ENCODE data around the gene SULT4A1.

GRCh38 chr22:43897751-43898261, 35.5 kb upstream of the SULT4A1 start:
- TF ChIP-seq POLR2A (IDR thresholded peaks at IDR 0.05; ENCODE audit: low read length) (no peak), GATA1 (IDR thresholded peaks at IDR 0.05; ENCODE audit: low read depth, low read length) (no peak)

Data from erythroblast (primary cell).